ENCODE results near the gene VPS9D1.

- no peak for TF ChIP-seq CTCF (IDR thresholded peaks at IDR 0.05)
- no peak for TF ChIP-seq POLR2A (IDR thresholded peaks at IDR 0.05)
Measured at GRCh38 chr16:89670496-89671431, 49.9 kb downstream of the VPS9D1 start.
